Left colon (tissue), 2 donors: Measurements from ENCODE around the gene PODXL. TPM values are rescaled to one million over a fixed set of nuclear protein-coding genes. Genes with fewer than 3 reads are reported as not detected.

Experiments
- ATAC-seq: fragments of 200-7000 bp; cut with Tn5 transposase; one replicate; pipeline ENCODE4 v1.9.1; 2020; ENCODE audit warnings: mild to moderate bottlenecking, moderate library complexity
- DNase-seq, 2 donors: peaks; one replicate each; pipeline ENCODE4 v3.0.0-alpha.2; 2020
- intact Hi-C, 2 donors: fragments of 100-400 bp; cut with DNase I in 1 of 2; cut with micrococcal nuclease in 1 of 2; formaldehyde crosslinking; loops; one replicate each; pipeline versions ENCODE4 v1.11.2 to v1.14.0; 2022; cut with DNase I, micrococcal nuclease
- total RNA-seq, 2 donors: library from RNA; stranded (reverse); fragmentation: NEBNext Ultra II Directional; extraction: Animal tissue kit (Norgen Biotek cat#: 25700); gene quantifications; one replicate each; pipeline ENCODE4 v1.2.1, GENCODE V29; 2021
- donor health status: DM: no; HTN: no; CAD: no.
- donor health status: DM: yes; HTN: yes; CAD: no.

PODXL gene
- total RNA-seq, 2 donors from 2014 or later = 9.2 to 13.7 TPM

DNA sequence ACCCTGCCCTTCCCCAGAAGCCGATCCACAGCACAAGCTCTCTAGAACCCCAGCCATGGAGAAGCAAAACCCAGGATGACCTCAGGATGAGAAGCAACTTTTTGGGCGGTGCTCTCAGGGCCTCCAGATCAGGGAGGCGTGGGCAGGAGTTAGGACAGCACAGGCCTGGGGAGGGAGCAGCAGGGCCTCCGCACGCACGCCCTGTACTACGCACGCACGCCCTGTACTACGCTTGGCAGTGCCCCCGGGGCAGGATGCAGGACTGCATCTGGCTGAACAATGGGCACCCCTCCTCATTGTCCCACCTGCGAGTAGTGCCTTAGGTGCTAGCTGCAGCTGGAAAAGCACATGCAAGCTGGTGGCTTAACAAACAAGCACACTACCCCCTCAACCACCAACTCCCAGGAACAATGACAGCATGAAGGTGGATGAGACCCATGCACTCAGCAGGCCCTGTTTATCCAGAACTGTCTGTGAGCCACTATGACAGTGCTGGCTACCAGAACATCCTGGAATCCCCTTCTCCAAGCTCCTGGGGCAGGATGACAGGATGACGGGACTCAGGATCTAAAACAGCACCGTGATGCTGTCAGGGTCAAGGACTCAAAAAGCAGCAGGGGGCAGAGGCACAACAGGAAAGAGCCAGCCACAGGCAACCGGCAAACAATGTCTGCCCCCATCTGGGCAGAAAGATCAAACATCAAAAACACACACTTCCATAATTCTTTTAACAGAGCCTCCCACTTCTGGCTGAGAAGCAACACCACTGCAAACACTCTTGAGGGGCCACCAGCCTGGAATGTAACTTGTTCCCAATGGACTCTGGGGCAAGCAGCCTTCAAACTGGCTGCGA, 11.8 kb downstream of the PODXL start:
- DNase-seq (no peak), ATAC-seq (no peak)
- intact Hi-C loops = no loop called here

DNA sequence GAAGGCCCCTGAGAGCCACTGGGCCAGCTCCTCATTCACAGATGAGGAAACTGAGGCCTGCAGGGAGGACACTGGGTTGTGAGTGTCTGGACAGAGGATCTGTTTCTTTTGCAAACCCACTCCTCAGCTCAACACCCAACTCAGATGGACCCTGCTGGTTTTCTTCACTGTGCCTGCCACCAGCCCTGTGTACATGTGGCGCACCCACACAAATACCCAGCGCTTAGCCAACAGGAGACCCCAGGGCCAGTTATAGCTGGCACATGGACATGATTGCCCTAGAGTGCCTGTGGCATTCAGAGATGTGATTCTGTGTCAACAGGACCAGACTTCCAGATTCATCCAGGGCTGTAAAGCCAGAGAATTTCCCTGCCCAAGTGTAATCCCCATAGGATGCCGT, 12.4 kb downstream of the PODXL start:
- intact Hi-C loops = no loop called here
- ATAC-seq (no peak), DNase-seq (no peak)

DNA sequence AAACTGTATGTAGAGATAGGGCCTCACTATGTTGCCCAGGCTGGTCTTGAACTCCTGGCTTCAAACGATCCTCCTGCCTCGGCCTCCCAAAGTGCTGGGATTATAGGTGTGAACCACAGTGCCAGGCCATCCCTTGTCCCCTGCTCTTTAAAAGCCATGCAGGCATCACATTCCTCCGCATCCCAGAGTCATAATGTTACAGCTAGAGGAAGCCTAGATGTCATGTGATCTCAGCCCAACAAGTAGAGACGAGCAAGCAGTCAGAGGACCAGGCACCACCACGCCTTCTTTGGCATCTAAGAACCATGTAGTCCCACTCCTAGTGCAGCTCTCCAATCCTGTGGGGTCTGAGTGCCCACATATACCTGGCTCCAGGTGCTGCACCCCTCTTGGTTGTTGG, 13.1 kb downstream of the PODXL start:
- DNase-seq = no peak
- intact Hi-C loops = no loop called here
- no peak for ATAC-seq

DNA sequence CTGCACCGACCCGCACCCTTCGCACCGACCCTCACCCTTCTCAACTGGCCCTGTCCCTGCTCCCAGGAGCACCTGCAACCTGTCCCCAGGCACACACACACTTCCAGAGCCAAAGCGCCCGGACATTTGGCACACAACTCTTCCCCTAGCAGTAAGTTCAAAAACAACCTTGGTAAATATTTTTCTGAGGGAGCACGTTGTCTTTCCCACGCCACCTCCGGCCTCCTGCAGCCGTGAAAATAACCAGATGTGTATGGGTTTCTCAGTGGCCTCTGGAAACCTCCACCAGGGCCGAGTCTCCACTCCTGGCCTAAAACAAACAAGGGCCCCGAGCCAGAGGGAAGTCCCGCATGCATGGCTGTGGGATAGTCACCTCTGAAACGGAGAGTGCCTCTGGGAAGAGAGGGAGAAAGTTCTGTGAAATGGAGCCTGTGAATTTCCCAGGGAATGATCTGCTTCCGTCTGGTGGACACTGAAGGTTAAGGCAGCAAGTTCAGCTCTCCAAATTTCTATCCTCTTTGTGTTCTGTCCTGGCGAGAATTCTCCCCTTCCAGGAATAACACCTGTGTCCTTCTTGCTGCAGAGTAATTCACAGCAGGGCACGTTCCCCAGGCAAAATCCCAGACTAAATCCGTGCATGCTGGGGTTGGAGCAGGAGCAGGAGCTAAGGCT, 15.8 kb downstream of the PODXL start:
- ATAC-seq (peak; percentile 27), DNase-seq (peak in 1 of 2 donors; percentile 38)
- intact Hi-C loops = no loop called here

DNA sequence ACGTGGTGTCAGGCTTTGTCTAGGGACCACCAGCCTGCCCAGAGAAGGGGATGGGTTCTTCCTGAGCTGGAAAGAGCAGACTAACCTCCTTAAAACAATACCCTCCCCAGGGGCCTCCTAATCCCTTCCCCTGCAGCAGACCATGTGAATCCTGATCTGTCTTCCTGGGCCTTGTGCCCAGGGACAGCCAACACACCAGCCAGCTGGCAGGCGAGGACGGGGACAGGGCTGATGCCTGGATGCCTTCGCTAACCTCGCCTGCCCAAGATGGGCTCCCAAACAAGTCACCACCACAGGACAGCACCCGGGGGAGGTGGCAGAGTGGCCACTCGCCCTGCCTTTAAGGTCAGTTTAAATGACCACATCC, 17.6 kb downstream of the PODXL start:
- intact Hi-C loops = no loop called here
- ATAC-seq = no peak
- no peak for DNase-seq

DNA sequence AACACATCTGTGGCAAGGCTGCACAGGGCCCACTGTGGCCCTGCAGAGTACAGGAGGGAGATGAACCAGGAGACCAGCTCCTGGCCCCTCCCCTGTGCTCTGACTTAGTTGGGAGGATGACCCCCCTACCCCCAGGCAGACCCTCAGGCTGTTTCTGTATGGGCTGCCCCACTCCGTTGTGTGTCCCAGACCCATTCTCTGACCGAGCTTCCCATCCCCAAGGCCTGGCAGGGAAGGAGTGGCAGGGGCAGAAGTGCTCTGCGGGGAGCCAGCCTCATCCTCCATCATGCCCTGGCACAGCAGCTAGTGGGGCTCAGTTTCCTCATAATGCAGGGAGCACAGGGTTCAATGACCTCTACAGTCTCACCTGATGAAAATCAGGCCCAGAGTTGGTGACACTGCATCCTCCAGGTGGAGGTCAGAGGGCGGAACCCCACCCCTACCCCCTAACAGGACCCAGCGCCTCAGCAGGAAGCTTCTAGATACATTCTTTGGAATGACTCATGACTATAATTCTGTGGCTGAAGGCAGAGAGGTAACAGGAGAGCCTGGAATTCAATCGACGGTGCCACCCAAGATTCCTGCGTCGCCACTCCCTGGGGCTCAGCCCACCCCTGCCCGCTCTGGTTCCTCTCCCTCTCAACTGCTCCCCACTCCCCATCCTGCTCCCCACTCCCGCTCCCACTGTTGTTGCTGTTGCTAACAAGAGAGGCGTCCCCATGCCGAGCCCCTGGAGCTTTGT, 18.2 kb downstream of the PODXL start:
- intact Hi-C loops = no loop called here
- DNase-seq (no peak), ATAC-seq (no peak)

DNA sequence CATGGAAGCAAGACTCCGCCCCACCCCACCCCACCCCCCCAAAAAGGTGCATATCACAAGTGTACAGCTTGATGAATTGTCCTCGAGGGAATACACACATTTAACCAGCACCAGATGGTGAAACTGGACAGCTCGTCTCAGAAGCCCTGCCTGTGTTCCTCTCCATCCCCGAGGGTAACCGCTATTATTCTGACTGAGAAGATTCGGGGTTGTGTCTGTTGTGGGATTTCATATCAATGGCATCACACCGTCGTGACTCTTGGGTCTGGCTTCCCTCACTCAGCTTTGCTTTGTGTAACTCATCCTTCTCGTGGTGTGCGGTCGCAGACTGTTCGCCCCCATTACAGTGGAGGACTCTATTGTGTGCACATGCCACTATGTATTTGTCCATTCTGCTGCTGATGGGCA, 18.9 kb downstream of the PODXL start:
- DNase-seq (no peak), ATAC-seq (no peak)
- intact Hi-C loops = no loop called here

DNA sequence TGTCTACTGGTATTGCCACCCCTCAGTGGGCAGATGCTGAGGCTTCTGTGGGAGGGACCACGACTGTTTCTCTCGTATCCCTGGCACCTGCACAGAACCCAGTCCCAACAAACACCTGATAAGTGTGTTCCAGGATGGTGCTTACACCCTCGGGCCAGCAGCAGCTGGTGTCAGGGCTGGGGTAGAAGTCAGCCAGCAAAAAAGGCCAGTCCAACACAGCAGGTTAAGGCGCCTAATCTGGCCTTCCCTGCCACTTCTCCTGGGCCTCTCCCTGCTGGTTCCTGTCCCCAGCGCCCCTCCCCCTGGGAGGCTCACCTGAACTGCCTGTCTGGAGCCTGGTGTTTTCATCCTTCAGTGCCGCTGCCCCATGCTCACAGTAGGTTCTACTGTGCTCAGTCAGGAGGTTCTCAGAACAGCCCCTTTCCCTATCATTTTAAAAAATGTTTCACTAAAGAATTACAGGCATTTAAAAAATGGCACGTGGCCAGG, 20.0 kb downstream of the PODXL start:
- DNase-seq (no peak), ATAC-seq (no peak)
- intact Hi-C loops = no loop called here

DNA sequence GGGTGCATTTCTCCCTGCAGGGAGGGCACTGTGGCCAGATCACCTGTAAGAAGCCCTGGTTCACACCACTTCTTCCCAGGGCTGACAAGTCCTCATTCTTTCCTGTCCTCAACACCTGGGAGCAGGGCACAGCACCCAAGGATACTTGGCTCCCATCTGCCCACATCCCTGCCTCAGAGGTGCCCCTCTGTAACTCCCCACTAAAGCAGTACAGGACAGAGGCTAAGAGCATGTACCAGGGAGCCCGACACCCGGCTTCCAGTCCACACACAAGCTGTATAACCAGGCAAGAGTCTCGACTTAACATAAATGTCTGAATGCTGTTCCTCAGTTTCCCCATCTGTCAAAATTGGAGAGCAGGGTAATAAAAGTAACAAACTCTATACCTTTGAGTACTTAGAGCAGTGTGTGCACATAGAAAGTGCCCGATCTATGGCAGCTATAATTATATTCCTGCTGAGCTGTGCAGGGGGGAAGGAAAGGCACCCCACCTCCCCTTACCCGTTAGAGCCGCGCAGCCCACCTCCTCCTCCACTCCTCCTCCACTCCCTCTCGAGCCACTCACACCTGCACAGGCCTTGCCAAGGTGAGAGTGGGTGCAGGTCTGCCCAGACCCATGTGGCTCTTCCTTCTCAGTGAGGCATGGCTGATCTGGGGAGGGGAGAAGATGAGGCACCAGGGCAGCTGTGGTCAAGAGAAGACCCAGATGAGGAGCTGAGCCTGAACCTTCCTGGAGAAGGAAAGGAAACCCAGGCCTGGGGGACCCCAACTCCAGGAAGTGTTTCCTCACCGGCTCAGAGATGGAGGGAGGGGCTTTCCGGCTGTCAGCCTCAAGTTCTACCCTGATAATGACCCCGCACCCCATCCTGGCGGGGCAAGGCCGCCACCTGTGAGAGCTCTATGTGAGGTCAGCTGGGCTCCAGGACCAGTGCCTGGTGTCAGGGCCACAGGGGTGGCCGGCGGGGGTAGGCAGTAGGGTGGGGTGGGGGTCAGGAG, 22.6 kb downstream of the PODXL start:
- intact Hi-C loops = no loop called here
- no peak for ATAC-seq
- DNase-seq = no peak

DNA sequence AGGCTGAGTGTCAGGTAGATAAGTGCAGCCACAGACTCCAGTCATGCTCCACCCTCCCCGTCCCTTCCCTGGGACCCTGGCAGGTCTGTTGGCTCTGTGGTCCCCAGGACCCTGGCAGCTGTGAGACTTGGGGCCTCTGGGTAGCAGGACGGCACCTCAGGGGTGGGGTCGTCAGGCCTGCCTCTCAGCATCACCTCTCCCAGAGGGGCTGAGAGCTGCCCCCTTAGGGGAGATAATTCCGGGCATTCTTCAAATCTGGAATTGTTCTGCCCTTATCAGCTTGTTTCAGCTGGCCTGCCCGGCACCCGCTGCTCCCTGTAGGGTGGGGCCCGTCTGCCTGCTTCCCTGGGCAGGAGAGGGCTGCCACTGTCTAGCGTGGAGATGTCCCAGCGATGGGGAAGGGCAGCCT, 23.3 kb downstream of the PODXL start:
- DNase-seq = no peak
- no peak for ATAC-seq
- intact Hi-C loops = no loop called here

DNA sequence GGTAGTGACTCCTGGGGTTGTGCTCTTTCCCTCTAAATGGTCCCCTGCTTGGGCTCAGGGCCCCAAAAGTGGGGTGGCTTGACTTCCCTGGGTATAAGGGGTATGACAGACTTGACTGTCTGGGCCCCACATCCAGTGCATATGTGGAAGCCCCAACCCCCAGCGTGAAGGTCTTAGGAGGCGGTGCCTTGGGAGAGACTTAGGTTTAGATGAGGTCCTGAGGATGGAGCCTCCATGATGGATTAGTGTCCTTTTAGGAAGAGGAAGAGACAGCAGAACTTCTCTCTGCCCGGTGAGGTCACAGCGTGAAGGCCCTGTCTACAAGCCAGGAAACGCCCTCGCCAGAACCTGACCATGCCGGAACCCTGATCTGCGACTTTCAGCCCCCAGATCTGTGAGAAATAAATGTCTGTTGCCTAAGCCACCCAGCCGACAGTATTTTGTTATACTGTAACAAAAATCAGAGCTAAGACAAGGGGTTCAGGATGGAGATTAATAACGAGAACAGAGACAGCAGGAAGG, 23.8 kb downstream of the PODXL start:
- DNase-seq (no peak), ATAC-seq (no peak)
- intact Hi-C loops = no loop called here

DNA sequence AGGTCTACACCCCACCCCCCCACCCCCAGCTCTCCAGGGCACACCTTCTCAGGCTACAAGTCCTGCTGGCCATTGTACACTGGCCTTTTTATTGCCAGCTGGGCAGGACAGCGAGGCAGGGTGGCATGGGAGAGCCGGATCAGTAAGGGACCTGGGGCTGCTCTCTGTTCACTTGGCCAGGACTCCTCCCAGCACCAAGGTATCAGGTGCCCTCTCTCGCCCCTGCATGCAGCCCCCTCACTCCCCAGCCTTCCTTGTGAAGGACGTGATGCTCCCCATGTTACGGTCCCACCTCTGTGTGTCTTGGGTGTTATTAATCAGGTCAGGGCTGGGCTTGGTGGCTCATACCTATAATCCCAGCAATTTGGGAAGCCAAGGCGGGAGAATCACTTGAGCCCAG, 26.3 kb downstream of the PODXL start:
- intact Hi-C loops = no loop called here
- ATAC-seq = no peak
- no peak for DNase-seq

DNA sequence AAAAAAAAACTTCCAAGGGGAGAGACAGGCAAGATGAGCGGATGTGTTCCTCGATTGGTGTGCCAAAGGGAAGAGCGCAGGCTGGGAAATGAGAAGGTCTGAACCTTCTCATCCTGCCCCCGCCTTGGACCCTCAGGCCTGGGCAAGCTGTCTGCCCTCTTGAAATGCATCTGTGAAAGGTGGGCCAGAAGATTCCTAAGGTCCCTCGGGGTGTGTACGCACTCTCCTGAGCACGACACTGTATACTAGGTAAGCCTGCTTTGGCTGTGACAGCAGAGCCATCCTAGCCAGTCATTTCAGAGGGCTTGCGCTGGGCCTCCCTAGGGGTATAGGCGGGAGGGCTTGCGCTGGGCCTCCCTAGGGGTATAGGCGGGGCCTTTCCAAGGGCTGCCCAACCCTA, 26.8 kb downstream of the PODXL start:
- ATAC-seq = no peak
- intact Hi-C loops = no loop called here

DNA sequence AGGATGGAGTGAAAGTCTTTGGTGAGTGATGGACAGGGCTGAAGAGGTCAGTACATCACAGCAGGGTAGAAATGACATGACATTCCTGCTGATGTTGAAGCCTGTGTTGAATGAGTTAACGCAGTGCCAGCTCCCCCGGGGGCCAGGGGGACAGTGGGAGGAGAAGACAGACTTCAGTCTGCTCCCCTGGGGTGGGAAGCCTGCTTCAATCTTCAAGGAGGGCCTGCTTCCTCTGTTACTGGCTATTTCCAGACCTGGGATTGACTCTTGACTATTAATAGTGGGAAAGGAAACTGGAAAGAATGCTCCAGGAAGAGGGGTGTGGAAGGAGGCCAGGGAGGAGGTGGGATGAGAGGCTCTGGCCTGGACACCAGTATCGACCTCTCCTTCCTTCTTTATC, 27.2 kb downstream of the PODXL start:
- ATAC-seq (no peak), DNase-seq (no peak)
- intact Hi-C loops = no loop called here

More for the DNA sequence above, 26.8 kb downstream of the PODXL start:
- no peak for DNase-seq

DNA sequence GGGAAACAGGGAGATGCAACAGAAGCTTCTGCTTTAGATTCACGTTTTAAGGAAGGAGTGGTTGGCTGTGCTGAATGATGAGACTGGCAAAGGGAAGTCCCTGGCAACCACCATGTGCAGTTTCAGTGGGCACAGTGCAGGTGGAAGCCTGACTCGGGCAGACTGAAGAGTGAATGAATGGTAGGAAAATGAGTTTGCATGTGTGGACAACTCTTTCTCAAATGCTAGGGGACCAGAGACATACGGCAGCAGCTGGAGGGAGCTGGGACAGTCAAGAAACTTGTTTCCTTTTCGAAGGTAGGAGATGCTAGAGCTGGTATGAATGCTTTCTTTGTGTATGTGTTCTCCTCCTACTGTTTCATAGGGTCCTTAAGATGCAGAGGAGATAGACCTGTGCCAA, 29.0 kb downstream of the PODXL start:
- DNase-seq (no peak), ATAC-seq (no peak)
- intact Hi-C loops = no loop called here

DNA sequence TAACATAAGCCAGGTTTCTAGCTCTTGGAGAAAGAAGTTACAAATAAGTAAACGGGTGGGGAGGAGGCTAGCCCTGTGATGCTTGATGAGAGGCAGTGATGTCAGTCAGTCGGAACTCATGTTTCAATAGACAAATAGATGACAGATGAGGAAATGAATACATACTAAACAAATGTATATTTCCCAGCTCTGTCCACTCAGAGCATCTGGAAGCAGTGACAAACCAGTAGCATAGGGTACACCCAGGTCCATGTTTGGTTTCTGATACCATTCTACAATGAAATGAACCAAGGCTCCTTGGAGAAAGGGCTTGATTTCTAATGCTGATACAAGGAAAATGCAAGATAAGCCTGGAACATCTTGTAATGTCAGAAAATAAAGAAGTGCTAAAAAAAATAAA, 30.6 kb downstream of the PODXL start:
- intact Hi-C loops = no loop called here
- DNase-seq = no peak
- ATAC-seq = peak; percentile 19

DNA sequence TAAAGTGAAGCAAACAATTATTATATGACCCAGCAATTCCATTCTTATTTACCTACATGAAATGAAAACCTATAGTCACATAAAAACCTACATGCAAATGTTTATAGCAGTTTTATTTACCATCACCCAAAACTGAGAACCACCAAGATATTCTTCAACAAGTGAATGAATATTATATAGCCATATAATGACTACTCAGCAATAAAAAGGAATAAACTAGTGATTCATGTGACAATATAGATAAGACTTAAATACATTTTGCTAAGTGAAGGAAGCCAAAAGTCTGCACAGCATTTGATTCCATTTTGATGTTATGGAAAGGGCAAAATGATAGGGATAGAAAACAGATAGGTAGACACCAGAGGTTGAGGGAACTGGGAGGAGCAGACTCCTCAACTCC, 31.7 kb downstream of the PODXL start:
- peak; percentile 78 for ATAC-seq
- intact Hi-C loops = no loop called here
- no peak for DNase-seq

DNA sequence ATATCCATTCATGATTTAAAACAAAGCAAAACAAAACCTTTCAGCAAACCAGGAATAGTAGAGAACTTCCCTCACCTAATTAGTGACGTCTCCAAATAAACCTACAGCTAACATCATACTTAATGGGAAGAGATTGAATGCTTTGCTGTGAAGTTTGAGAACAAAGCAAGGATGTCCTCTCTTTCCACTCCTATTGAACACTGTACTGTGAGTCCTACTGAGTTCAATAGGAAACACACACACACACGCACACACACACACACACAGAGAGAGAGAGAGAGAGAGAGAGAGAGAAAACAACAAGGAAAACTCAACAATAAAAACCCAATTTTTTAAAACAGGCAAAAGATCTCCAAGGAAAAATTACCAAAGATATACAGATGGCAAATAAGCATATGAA, 32.3 kb downstream of the PODXL start:
- DNase-seq (no peak), ATAC-seq (no peak)
- intact Hi-C loops = no loop called here
